GM21717 (cell line): ENCODE results near the gene SF3B6.
"Not testable (repeated sequence)": the region's sequence is repeated elsewhere in the genome, so short reads cannot be mapped to it uniquely, and the experiment has no call there.

Experiments used
- ATAC-seq: cut with Tn5 transposase; IDR thresholded peaks from one replicate; pipeline ENCODE4 v1.9.1; 2021; ENCODE audit warnings: mild to moderate bottlenecking, moderate library complexity; ENCODE audit not compliant: unreplicated experiment

Gene SF3B6, protein sequence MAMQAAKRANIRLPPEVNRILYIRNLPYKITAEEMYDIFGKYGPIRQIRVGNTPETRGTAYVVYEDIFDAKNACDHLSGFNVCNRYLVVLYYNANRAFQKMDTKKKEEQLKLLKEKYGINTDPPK

DNA sequence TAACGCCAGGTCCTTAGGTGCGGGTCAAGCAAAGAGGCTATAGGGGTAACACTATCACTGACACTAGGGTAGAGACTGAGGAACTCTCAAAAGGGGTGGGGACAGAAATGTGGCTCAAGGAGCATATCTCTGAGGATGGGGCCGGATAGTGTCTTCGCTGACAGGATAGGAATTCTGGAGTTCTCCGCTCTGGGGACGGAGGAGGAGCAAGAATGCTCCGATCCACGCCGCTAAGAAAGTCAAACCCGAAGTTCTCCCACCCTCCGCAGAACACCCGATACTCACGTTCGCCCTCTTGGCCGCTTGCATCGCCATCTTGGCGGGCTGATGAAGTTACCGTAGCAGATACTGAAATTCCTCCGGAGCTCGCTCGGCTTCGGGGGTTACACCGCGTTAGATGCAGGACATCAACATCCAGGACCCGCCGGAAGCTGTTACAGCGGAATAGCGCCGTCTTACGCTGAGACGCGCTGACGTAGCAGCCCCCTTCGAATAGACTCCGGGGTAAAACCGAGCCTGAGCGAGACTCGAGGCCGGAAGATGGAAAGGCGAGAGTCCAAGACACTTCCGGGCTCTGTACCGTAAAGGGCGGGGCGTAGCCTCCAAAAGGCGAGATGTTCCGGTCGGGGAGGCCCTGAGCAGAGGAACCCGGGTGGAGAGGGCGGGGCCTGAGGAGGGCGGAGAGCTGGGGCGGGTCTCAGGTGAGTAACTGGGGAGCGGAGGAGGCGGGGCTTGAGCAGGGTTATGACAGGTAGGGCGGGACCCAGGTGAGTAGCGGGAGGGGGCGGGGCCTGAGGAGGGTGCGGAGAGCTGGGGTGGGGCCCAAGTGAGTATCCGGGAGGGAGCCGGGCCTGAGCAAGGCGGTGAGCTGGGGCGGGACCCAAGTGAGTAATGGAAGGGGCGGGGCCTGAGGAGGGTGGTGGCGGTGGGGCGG is at the start of gene SF3B6:
SF3B6 (minus strand) TSS at position 412 of the 934 bp plus-strand sequence; CDS start at position 315, 97 bp downstream.
- peak; percentile 93 for ATAC-seq

DNA sequence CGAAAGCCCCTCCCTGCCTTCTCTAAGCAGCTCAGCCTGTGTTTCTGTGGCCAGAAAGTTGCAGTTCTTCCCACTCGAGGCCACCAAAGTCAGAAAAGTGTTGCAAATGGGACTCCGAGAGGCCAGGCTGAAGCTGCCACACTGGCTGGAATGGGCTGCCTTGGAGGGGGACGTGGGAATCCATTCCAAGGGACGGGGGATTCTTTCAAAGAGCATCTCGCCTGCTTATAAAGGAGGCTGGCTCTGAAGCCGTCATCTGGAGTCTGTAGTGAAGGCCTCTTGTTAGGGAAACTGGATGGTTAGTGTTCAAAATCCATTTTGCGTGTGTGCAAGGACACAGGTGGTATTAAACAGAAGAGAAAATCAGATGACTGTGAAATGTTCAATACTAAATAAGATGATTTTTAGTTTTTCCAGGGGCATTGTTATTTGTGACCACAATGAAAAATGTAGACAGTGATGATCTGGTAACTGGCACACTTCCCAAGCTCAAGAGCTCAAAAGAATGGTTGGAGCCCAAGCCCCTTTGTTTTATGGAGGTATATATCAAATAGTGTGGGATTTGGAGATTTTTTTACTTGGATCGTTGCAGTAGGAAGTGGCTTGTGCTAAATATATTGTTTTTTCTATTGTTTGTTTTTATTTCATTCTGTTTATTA is 47.9 kb upstream of the SF3B6 start:
- peak; percentile 10 for ATAC-seq

DNA sequence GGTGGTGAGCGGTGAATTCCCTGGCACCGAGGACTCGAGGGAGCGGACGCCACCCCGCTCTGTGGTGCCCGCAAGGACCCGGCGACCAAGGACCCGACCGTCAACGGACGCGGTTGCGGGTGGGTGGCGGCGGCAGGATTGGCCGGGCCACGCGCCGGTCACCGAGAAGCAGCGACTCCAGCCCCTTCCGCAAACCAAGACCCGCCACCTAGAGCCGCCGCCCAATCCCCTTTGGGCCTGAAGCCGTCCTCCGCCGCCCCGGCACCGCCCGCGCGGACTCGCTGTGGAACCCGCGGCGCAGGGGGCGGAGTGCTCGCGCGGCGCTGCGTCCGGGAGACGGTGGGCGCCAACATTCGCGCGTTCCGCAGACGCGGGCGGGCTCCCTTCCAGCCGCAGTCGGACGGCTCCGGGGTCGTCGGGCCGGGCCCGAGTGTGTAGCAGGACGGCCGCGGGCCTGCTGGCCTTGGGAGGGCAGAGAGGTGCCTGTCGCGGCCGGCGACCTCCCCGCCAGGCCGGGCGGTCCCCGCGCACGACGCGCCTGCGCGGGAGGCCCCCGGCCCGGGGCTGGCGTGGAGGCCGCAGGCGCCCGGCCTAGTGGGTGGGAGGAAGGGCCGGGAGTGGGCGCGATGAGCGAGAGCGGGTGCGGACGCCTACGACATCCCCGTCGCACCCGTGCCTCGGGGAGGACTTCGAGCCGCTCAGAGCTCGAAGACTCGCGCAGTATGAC is 47.2 kb upstream of the SF3B6 start, which contains the start of the genes FAM228B and PFN4:
FAM228B (plus strand) TSS at position 275 of the 727 bp plus-strand sequence. CDS start 893 bp downstream, outside the sequence.
PFN4 (minus strand) TSS at position 140 of the 727 bp plus-strand sequence. CDS start 799 bp downstream, outside the sequence.
- ATAC-seq, result peak; percentile 87

DNA sequence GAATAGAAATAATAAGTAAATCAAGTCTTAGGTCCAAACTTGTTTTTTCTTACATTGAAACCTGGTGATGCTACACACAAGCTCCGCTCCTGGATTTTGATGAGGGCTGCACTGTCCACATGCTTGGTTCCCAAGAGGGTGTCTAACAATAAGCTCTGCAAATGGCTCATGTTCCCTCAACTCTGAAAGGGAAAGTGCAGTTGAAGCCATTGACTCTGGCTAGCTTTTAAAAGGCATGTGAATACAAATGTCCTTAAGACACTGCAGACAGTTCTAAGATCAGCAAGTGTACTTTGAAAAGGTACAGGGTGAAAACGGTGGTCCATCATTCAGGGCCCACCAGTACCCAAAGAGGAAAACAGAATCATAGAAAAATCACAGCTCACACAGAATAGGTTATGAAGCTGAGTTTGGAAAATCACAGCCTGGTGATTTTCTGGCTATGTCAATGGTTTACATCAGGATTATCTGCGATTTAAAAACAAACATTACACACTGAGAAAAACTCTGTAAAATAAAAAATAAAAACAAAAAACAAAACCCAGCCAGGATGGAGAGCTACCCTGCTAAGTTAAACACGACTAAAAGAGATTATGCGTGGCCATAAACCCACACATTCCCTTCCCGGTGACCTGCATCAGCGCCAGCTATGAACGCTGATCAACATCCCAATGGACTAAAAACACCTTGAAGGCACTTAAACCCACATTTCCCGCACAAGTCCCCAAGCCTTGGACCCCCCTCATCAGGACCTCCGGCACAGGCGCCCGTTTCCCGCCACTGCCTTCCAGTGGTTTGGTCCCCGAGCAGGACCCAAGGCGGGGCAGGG is 46.5 kb upstream of the SF3B6 start:
- no peak for ATAC-seq

DNA sequence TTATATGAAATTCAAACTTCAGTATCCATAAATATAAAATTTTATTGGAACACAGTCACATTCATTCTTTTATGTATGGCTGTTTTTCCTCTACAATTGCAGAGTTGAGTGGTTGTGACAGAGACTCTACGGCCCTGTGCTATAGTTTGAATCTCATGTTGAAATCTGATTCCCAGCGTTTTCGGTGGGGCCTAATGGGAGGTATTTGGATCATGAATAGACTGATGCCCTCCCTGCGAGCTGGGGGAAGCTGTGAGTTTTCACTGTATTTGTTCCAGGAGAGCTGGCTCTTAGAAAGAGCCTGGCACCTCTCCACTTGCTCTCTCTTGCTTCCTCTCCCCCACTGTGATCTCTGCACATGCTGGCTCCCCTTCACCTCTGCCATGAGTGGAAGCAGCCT is 45.3 kb upstream of the SF3B6 start:
- ATAC-seq, result no peak

DNA sequence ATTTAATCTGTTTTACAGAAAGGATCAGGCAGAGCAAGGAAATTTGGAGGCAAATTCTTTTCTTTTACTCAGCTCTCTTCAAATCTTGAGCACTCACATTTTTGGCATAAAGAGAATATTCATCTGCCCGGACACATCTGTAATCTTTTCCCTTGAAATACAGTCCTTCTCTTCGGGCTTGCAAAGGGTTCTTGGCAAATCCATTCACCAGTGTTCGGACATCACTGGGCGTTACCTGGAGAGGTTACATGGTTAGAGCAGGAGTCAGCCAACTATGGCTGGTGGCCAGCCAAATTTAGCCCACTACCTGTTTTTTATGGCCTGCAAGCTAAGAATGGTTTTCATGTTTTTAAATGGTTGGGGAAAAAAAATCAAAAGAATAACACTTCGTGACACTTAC is 44.9 kb upstream of the SF3B6 start:
- no peak for ATAC-seq

DNA sequence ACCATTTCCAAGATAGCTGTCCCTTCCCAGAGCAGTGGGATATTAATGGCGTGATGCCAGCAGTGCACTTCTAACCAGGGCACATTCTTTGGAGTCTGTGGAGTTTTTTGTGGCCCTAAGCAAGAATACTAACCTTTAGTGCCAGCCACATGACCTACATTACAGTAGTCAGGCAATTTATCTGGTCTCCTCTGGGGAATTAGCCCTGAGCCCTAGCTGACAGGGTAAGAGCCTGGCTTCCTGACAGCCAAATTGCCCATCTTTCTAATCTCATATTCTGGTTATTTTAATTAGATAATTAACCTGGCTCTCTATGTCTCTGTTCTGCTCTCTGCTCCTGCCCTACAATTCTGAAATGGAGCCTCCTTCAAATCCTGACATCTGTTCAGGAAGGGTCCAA is 41.8 kb upstream of the SF3B6 start:
- ATAC-seq, result no peak

DNA sequence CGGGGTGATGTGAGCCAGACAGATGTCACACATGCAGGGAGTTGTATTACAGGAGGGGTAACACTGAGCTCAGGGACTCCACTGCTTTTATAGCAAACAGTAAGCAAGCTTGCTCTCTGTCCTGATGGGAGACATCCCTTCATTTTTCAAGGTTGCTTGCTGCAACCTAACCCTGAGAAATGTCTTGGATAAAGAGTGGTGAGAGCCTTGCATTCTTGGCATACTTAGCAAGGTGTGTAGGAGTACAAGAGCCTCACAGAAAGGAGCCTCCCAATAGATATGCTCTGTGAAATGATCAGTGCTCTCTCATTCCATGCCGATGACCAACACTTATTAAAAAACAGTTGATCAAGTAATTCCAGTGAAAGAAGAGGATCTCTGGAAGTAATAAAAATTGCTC is 38.9 kb upstream of the SF3B6 start:
- no peak for ATAC-seq

DNA sequence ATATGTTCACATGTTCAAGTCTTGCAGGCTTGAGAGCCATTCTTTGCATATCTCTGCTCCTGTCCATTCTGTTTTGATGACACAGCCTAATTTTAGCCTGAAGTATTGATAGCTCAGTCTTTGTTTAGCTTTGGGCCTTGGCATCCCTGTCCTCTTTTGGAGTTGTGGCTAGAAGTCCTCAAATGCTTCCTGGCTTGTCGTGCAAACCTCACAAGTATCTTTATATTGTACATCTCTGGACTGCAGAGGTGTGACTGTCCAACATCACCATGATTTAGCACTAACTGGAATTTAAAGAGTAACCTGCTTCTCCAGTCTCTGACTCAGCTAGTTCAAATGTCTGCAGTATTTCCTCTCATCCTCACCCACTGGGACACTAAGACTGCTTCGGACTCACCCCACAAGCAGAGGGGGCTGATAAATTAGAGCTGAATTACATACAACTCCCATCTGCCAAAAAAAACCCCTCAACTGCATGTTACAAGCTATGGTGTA is 35.3 kb upstream of the SF3B6 start:
- ATAC-seq, result no peak

DNA sequence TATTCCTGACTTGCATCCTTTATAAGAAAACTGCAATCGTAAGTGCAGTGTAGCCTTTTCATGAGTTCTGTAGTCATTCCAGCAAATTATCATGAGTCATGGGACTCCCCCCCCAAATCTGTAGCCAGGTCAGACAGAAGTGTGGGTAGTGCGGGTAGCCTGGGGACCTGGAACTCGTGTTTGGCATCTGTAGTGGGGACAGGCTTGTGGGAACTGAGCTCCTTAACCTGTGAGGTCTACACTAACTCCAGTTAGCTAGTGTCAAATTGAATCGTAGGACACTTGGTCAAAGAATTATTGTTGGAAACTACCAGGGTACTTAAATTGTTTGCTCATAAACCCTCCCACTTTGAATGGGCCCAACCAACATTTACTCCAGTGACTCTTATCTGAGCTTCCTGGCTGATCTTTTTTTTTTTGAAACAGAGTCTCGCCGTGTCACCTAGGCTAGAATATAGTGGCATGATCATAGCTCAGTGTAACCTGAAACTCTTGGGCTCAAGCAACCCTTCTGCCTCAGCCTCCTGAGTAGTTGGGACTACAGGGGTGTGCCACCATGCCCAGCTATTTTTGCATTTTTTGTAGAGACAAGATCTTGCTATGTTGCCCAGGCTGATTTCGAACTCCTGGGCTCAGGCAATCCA is 34.7 kb upstream of the SF3B6 start:
- ATAC-seq, result no peak

DNA sequence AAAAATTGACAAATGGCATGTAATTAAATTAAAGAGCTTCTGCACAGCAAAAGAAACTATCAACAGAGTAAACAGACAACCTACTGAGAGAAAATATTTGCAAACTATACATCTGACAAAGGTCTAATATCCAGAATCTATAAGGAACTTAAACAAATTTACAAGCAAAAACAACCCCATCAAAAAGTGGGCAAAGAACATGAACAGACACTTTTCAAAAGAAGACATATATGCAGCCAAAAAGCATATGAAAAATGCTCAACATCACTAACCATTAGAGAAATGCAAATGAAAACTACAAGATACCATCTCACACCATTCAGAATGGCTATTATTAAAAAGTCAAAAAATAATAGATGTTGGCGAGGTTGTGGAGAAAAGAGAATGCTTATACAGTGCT is 33.3 kb upstream of the SF3B6 start:
- not testable (repeated sequence) for ATAC-seq

DNA sequence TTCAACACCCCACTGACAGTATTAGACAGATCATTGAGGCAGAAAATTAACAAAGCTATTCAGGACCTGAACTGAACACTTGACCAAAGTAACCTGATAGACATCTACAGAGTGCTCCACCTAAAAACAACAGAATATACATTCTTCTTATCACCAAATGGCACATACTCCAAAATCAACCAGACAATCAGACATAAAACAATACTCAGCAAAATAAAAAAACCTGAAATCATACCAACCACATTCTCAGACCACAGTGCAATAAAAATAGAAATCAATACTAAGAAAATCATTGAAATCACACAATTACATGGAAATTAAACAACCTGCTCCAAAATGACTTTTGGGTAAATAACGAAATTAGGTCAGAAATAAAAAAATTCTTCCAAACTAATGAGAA is 31.2 kb upstream of the SF3B6 start:
- no peak for ATAC-seq

DNA sequence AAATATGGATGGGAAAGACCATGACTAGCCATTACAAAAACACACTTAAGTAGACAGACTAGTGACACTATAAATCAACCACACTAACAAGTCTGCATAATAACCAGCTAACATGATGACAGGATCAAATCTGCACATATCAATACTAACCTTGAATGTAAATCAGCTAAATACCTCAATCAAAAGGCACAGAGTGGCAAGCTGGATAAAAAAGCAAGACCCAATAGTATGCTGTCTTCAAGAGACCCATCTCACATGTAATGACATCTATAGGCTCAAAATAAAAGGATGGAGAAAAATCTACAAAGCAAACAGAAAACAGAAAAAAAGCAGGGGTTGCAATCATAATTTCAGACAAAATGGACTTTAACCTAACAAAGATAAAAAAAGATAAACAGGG is 30.7 kb upstream of the SF3B6 start:
- ATAC-seq, result no peak

DNA sequence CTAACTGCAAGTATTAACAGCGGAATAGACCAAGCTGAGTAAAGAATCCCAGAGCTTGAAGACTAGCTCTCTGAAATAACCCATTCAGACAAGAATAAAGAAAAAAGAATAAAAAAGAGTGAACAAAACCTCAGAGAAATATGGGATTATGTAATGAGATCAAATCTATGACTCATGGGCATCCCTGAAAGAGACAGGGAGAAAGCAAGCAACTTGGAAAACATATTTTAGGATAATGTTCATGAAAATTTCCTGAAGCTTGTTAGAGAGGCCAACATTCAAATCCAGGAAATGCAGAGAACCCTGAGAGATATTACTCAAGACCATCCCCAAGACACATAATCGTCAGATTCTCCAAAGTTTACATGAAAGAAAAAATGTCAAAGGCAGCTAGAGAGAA is 29.7 kb upstream of the SF3B6 start:
- ATAC-seq, result no peak

DNA sequence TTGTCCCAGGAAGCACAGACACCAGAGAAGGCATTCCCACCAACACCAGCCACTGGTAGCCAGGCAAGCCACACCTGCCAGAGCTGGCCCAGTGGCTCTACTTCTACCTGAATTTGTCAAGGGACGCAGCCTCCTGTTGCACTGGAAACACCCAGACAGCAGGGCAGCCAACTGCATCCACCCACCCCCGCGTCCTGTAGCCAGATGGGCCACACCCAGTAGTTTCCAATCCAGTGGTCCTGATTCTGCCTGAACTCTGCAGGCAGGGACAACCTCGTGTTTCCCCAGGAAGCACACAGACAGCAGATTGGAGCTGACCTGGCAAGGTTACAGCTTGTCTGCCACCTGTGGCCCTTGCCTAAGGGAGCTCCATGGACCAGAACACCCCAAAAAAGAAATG is 28.8 kb upstream of the SF3B6 start:
- no peak for ATAC-seq

DNA sequence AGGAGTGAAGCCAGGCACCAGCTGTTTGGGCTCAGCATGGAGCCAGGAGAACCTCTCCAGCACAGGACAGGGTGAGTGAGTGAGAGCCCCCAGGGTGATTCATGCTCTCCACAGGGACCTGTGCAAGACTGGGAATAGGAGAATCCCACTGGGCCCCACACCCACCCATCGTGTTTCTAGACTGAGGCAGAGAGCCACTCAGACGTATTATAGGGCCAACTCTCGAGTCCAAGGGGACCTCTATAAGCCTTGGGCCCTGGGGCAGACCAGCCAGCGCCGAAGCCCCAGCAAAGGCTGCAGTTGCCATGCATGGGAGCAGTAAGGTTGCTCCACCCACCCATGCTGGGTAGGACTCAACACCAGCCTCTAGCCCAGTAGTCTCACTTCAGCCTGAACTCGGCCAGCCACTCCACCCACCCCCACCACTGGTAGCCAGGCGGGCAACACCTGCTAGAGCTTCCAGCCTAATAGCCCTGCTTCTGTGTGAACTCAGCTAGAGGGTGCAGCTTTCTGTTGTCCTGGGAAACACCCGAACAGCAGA is 28.1 kb upstream of the SF3B6 start:
- ATAC-seq, result no peak

DNA sequence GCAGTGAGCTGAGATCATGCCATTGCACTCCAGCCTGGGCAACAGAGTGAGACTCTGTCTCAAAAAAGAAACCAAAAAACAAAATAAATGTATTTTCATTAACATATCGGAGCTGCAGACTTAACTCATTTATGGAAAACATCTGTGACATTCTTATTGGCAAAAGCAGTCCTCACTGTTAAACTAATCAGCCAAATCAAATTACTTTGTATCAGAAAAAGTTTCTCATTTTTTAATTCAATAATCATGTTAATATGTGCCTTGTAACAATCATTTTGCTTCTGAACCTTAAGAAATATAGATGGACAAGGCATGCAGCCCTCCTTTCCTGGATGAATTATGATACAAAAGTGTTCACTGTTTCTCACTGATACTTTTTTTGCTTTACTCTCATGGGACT is 26.6 kb upstream of the SF3B6 start:
- ATAC-seq, result no peak

DNA sequence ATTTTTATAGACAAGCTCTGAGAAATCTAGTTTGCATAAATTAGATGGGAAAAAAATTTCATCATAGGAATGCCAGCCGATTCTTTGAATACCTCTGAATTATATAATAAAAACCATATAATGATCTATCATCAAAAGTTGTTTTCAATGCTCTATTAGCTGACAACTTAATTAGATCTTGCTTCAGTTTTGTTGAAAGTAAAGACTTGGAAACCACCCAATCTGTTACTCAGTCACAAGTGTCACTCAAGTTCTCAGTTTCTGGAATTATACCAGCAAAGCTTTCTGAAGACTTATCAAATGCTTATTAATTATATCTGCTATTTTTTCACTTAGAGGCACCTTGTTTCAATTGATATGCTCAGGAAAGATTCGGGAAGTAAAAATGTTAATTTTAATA is 25.9 kb upstream of the SF3B6 start:
- no peak for ATAC-seq

DNA sequence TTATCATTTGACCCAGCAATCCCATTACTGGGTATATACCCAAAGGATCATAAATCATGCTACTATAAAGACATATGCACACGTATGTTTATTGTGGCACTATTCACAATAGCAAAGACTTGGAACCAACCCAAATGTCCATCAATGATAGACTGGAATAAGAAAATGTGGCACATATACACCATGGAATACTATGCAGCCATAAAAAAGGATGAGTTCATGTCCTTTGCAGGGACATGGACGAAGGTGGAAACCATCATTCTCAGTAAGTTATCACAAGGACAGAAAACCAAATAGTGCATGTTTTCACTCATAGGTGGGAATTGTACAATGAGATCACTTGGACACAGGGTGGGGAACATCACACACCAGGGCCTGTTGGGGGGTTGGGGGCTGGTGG is 24.6 kb upstream of the SF3B6 start:
- not testable (repeated sequence) for ATAC-seq
